HG03108 (cell line): ENCODE data around the gene SFXN5.

Experiments
- ATAC-seq: cut with Tn5 transposase; IDR thresholded peaks from one replicate; pipeline ENCODE4 v1.9.1; 2021; ENCODE audit warnings: moderate library complexity; ENCODE audit not compliant: unreplicated experiment

The SFXN5 gene

DNA sequence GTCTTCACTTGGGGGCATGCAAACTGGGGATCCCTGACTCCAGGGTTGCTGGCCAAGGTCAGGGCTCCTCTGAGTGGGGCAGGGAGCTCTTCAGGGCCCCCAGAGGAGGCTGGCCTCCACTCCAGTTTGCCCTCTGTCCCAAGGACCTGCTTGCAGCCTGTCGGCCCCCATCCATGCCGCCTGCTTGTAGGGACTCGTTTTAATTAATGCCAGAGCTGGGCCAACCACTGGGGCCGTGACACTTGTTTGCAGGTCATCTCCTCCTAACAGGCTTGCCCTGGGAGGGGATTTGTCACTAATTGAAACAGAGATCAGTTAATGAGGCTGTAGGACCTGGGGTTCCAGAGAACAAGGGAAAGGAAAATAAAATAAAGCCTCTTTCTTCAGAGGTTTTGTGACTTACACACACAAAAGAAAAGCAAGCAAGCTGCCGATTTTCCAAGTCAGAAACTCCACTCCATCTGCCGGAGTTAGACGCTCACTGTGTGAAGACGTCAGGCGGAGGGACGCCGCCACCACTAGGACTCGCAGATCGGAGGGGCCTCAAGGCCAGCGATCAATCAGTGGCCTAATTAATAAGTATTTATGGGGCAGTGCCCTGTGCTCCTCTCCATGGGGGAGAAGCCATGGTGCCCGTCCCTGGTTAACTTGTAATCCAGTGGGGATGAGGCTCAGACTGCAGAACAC is 75.9 kb downstream of the SFXN5 start:
- no peak for ATAC-seq

DNA sequence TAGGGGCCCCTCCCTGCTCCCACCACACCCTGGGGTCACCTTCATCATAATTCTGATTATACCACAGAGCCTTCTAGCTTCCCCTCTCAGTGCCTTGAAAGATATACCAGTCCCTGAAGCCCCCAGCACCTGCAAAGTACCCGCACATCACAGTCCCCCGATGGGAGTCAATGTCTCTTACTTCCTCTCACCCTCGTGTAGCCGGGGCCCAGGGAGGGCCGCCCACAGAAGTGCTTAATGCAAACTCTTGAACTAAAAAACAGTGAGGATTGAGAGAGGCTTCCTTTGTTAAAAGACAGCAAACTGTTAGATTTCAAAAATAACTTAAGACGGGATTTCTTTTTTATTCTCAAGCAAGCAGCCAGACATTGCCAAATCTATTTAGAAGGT is 76.5 kb downstream of the SFXN5 start:
- no peak for ATAC-seq

DNA sequence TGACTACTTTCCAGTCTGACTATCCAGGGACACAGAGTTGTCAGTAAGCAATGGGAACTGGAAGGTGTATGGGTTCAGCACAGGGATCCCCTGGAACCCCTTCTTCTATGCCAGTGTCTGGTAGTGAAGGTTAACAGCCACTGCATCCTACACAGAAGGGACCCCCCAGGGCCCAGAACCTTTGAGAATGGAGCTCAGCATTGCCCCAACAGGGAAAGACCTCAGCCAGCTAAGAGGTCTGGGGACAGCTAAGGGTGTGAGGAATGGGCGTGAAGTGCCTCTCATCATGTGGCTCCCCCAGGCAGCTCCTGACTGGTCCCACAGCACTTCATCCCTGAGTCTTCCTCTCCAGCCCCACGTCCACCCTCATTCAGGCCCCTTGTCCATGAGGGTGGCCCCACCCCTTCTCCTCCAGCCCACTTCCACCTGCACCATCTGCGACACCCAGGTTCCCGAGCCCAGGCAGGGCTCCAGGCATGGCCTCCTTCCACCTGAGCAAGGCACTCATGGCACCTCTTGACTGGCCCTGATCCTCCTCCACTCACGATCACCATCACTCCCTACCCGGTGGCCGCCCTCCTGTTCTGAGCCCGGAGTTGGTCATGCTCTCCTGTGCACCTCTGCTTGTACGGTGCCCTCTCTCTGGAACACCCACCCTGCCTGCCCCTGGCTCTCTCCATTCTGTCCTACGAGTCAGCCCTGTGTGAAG is 77.1 kb downstream of the SFXN5 start:
- ATAC-seq = no peak

DNA sequence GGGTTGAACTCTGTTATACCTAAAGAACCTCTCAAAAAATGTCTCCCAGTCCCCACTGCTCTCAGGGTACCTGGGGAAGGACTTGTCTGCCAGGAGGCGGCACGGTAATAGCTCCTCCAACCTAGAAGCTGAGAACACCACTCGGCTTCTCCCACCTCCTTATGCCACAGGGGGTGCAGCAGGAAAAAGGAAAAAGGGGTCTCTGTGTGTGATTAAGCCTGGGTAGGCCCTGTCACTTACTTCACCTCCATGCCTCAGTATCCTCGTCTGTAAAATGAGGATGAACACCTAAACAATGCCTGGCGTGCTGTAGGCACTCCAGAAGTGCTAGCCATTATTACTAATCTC is 77.6 kb downstream of the SFXN5 start:
- no peak for ATAC-seq

DNA sequence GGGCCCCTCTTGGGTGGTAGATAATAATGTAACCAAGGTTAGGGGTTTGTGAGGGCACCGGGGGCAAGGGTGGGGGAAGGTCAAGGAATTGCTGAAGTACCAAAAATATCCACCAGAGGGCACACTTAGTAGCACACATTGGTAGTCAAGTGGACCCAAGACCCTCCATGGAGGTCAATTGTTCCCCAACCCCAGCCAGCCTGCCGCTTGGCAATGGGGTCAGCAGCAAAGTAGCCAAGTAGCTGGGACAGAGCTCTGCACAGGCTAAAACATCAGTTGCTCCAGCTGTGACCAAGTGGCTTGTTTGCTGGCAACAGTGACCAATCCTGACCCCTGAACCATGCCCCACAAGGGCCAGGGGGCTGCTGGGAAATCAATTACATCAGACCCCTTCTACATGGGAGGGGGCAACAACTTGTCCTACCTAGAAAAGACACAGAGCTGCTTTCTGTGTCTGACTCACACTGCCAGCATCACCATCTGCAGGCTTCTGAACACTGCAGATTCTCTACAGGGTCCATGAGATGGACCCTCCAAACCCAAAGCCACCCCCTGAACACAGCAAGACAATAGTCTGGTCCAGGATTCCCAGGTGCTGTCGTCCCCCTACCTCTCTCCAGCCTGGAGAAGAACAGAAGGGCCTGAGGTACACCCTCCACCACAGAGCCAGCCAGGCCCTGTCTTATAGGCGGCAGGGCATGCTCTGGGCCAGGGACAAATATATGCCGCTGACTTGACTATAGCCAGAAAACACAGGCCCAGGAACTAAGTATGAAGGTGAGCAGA is 78.2 kb downstream of the SFXN5 start:
- ATAC-seq = no peak

DNA sequence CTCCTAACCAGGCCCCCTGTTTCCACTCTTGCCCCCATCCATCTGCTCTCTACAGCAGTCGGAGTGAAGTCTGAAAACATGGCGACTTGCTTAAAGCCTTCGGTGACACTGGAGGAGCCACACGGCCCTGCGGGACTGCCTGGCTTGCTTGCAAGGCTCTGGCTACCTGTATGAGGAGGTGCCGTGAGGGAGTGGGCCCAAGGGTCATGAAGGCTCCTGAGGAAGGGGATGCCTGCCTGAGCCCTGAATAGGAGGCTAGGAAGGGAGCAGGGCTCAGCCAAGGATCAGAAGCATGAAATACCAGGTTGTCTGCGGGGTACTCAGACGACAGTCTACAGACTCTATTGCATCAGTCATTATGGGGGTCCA is 78.8 kb downstream of the SFXN5 start:
- ATAC-seq = no peak

DNA sequence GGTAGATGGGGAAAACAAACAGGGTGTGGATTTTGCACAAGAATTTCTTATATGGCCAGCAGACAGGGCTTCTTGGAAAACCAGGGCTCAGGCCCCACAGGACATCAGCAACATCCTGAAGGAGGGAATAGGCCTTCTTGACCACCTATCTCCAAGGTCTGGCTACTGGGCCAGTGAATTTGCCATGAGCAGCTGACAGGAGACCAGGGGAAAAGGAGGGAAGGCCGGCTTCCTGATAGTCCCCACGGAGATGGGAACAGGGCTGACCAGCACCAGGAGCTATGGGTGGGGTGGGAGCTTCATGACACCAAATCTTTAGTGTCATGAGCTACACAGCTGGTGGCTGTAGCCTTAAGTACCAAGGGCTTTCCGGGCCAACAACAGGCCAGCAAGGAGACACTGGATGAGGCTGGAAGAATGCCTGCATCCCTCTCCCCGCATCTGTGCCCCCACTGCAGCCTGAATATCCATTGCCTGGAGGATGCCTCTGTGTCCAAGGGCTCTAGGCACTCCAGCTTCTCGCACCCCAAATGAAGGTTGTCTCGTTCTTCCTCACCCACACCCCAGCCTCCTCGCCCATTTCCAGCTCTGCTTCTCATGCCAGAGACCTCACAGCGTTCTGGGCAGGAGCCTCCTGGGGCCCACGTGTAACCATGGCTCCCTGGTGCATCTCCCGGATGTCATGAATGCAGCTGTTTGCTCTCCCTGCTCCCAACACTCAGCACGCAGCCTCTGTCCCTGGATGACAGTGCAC is 79.4 kb downstream of the SFXN5 start:
- ATAC-seq = no peak

DNA sequence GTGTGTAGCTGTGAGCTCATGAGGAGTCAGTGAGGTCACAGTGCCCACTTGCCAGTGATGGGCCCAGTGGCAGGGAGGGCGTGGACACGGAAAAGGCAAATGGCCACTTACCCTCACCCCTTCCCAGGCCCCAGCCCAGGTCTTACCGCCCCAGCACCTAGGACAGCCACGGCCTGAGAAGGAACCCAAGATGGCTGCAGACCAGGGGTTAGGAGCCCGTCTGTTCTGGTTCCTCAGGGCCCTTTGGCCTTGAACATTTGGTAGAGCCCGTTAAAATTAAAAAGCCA is 80.1 kb downstream of the SFXN5 start:
- no peak for ATAC-seq

DNA sequence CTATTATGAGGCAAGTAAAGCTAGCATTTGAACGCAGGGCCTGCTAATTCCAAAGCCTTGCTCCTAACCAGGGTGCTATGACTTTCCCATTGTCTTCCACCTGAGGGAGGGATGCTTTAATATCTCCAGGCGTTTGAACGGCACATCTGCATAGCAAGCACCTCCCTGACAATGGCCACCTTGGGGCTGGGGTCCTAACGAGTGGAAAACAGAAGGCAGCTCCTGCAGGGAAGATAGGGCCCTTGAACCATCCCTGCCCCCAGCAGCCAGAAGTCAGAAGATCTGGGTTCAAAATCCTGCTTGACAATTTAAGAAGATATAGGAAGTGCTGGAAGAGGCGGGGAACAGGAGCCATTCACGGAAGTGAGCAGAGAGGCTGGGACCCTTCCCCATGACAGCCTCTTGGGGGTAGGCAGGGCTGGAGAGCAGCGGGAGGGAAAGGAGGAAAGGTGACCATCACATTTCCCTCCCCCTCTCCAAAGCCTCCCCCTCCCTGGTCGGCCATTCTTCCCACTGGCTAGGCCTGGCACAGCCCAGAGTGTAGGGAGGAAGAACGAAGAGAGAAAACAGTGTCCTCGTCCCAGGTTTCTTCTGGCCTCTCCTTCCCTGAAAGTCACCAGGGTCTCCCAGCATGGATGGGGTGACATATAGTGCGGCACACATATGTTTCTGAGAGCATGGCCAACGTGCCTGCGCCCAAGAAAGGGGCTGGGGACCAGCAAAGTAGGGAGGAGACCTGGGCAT is 80.6 kb downstream of the SFXN5 start:
- ATAC-seq = no peak

DNA sequence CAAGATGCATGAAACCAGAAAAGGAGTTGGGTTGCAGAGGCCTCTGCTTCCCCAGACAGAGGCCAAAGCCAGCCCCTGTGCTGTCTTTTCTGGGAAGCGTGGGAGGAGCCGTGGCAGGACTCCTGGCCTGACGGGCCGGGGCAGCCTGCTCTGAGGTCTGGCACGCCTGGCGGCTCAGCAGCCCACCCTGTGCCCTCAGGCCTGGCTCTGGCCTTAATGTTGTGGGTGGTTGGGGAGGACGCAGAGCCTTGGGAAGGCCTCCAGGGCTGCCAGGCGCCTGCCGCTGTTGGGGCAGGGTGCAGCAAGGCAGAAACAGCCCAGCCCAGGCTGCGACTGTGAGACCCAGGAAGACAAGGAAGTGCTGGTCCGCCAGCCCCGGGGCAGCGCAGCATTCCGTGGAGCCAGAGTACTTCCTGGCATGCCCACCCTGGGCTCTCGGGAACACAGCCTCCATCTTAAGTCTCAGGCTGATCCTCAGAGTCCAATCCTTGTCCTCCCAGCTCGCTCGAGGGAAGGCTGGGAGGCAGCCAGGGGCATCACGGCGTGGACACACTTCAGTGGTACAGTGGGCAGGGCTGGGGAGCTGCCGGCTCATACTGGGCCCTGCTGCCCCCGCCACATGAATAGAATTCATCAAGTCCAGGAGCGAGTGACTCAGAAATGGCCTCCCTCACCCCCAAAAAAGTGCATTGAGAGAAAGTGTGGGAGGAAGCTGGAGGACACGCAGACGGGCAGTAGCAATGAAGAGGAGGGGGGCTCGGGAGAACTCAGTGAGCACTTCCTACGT is 81.5 kb downstream of the SFXN5 start:
- no peak for ATAC-seq

DNA sequence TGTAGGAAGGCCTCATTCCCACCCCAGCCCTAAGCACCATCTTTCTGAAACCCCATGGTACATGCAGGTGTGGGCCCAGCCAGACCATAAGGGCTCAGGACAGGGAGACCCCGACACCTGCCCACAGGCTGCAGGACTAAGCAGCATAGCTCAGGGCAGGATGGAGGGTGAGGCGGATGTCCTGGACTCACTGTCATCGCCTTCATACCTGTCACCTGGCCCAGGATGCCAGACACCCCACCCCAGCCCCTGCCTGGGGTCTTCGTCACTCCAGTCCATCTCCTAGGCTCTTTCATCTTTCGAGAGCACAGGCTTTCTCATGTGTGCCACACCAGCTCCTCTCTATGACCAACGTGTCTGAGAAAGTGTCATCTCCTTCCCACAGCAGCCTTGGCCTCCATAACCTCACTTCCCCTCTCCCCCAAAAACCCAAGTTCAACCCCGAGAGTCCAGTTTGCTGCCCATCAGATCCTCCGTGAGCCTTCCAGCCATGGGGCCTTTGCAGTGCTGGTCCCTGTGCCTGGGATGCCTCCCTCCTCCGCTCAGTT is 82.7 kb downstream of the SFXN5 start:
- ATAC-seq = no peak

DNA sequence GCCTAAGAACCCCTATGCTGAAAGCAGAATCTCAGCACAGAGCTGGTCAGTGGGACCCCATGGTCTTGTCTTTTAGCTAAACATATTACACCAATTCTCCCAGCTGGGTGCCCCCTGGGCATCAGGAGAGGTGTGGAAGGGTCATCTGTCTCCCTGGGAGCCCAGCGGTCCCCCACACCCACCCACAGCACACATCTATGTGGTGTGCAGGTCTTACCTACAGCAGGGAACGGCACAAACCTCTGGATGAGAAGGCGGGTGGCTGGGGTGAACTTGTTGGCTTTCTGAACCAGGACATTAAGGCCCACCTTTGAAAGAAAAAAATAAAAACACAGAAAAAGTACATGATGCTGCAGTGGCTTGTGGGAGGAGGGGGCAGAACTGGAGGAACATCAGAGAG is 83.5 kb downstream of the SFXN5 start:
- no peak for ATAC-seq

DNA sequence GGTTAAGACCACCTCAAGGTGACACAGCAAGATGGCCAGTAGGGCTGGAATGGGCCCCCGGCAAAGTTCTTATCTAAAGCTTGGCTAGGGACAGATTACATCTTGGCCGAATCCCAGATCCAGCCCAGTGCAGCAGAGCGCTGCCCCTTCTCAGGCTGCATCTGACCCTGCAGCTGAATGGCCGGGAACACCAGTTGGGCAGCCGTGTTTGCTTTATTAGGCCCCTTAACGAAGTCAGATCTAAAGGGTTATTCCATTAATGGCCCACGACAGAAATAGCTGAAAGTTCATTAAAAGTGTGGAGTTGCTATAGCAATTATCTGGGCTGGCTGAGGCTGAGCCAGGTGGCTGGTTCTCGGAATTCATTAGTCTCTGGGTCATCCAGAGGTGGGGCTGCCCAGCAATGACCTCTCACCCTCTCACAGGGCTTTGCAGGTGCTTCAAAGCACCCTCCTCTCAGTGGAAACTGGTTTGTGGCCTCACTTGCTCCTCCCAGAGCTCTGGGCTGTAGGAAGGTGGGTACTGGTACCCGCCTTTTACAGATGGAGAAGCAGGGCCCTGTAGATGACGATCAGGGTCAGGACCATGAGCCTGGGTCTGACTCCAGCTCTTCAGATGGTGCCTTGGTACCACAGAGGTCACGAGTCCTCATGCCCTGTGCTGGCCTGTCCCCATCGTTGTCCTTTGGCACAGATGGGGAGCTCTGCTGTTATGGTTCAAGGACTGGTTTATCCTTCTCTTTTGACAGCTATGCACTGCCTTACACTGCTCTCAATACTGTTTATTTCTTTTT is 85.4 kb downstream of the SFXN5 start:
- ATAC-seq = no peak

DNA sequence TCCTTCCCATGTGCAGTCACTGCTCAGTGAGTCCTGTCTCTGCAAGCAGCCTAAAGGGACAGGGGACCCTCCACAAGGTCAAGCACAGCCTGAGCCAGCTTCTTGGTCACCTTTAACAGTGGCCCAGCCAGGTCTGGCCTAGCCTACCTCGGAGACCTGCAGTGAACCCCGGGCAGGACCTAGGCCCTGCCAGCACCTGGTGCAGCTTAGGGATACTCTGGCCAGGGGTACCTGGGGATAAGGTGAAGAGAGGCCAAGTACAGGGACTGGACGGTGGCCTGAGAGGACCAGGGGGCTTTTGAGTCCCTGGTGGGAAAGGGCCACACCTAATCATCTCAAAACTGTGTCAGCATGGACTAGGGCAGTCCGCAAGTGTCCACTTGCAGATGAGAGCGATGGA is 86.4 kb downstream of the SFXN5 start:
- no peak for ATAC-seq

DNA sequence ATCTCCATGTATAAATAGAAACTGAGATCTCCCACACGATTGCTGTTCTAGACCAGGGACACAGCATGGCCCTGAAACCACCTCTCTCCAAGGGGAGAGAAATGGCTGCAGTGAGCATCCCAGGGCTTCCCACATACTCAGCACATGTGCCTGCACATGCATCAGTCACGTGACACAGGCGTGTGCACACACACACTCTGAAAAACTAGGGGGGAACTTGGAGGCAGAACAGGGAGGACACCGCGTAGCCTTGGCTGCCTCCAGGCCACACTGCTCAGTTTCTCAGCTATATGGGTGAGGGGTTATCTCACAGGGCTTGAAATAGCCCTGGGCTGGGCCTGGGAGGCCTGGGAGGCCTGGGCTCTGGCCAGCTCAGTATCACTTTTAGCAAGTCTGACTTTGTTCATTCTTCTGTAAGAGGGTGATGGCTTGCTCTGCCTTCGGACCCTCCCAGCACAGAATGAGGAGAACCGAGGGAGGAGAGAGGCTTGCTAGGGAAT is 87.3 kb downstream of the SFXN5 start:
- ATAC-seq = no peak

DNA sequence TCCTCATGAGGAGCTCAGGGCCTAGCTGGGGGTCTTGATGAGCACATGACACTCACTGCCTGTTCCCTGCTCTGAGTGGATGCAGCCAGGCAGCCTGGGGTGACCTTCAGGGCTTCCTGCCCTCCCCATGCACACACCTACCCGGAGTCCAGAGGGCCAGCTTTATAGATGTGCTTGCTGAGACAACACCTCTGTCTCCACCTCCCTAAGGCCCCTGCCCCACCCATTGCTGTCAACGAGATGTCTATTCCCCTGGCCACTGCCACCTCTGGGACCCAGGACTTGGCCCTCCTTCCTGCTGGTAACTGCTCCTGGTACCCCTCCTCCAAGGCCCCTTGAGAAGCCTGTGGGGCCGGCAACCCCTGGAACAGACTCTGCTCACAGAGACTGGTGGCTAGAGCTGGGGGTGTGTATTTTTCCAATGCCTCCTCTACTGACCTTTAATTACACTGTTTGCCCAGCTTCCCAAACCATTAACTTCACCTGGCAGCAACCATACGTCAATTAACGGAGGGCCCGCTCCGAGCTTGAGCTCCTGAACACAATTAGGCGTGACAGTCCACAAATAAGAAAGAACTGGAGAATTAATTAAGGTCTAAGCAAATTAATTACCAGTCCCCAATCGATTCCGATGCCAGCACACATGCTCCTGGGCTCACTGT is 87.9 kb downstream of the SFXN5 start:
- ATAC-seq = no peak

DNA sequence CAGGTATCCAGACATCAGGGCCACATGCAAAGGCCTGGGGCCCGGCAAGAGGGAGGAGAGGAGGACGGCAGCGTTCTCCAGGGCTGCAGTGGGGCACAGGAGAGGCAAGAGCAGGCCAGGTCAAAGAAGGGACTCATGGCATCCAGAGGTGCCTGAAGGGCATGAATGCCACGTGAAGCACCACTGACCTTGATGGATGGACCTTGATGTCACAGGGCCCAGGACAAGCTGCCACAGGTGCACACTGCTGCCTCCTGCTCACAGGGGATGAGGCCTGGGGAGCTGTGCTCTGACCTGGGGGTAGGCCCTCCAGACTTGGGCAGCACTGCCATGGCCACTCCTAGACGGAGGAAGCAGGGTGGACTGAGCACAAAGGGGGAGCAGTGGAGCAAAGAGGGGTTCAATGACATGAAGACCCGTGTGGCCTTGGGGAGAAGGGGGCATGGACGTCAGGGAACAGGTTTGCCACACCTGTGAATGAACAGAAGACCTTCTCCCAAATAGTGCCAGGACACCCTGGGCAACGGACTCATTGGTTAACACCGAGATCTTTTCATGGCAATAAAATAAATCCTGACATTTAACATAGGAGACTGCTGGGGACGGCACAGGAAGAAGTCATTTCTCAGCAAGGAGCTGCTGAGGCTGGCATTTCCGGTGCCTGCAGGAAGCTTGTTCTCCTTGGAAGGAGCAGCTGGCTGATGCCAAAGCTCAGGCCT is 88.6 kb downstream of the SFXN5 start:
- ATAC-seq = no peak

DNA sequence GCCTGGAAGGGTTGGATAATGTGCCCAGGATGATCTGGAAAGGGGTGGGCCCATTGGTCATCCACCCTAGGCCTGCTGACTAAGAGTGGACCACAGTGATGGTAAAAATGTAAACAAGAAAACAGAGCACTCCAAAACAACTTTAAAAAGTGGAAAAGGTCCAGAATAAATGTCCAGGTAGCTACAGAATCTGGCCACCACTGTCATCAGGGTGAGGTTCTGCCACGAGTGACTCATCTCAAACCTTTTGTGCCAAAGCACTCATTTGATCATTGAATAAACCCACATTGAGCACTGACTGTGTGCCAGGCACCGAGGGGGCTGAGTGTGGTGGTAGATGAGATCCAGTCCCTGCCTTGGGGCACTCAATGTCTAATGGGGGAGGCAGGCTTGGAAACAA is 89.3 kb downstream of the SFXN5 start:
- no peak for ATAC-seq
